Tibial nerve (tissue), 4 donors: ENCODE results near the gene C12orf56. TPM values are rescaled to one million over a fixed set of nuclear protein-coding genes. Genes with fewer than 3 reads are reported as not detected.
"Not testable (repeated sequence)": the region's sequence is repeated elsewhere in the genome, so short reads cannot be mapped to it uniquely, and the experiment has no call there.

Source experiments
- DNase-seq, 2 donors: peaks; one replicate each; pipeline ENCODE4 v3.0.0-alpha.2; 2019; ENCODE audit warnings: low spot score in 2 of 2
- H3K27ac ChIP-seq, 4 donors: fragments of 200-600 bp; sonication (generic) in 3 of 4; one replicate each; pipeline ENCODE4 v1.5.1; 2017 to 2019; ENCODE audit warnings: mild to moderate bottlenecking in 1 of 4
- H3K27me3 ChIP-seq, 2 donors: fragments of 200-600 bp; sonication (generic) in 1 of 2; one replicate each; pipeline versions ENCODE4 v1.5.1 to v1.6.0; 2017 to 2019
- H3K36me3 ChIP-seq, 3 donors: fragments of 200-600 bp; sonication (generic); one replicate each; pipeline ENCODE4 v1.5.1; 2018 to 2019
- H3K4me1 ChIP-seq, 4 donors: fragments of 200-600 bp; sonication (generic) in 3 of 4; one replicate each; pipeline ENCODE4 v1.5.1; 2017 to 2019
- H3K4me3 ChIP-seq, 4 donors: fragments of 200-600 bp; sonication (generic) in 3 of 4; one replicate each; pipeline ENCODE4 v1.5.1; 2017 to 2019; ENCODE audit warnings: mild to moderate bottlenecking in 1 of 4, moderate library complexity in 1 of 4
- H3K9me3 ChIP-seq, 4 donors: fragments of 200-600 bp; sonication (generic) in 3 of 4; one replicate each; pipeline ENCODE4 v1.5.1; 2017 to 2019
- EP300 ChIP-seq, 2 donors: sonication (generic); formaldehyde crosslinking; IDR thresholded peaks; one replicate each; pipeline ENCODE4 v1.6.1; 2017; ENCODE audit warnings: antibody characterized with exemption in 2 of 2, mild to moderate bottlenecking in 1 of 2
- POLR2A ChIP-seq, 2 donors: fragments of 450-650 bp; IDR thresholded peaks; one replicate each; pipeline ENCODE4 v1.6.1; 2017; ENCODE audit warnings: antibody characterized with exemption in 2 of 2, mild to moderate bottlenecking in 2 of 2, moderate library complexity in 2 of 2
- WGBS, 2 donors: methylation state at CpG; one replicate each; pipeline ENCODE4 v1.1.5; 2018; 5-methylcytosine and 5-hydroxymethylcytosine counted together
- small RNA-seq: library from RNA; depleted of rRNA; stranded (forward); fragments of <200 nt; gene quantifications from one replicate; pipeline ENCODE3, GENCODE V24; 2016
- total RNA-seq, 4 donors: library from RNA; depleted of rRNA; stranded (reverse); fragments of >200 nt; gene quantifications; one replicate each; pipeline ENCODE4 v1.1.0, GENCODE V29; 2016
- TF ChIP-seq, protein P1 (sequence below), 5 experiments: fragments of 200-600 bp in 3 of 5; fragments of 450-650 bp in 2 of 5; sonication (generic) in 3 of 5; IDR thresholded peaks; one replicate each; pipeline ENCODE4 v1.5.1; 2016 to 2019; ENCODE audit warnings: antibody characterized with exemption in 5 of 5, mild to moderate bottlenecking in 3 of 5, moderate library complexity in 2 of 5

C12orf56 gene
- total RNA-seq, 4 donors from 2014 or later, result 8.7 to 11.6 (median 9.7) TPM

DNA sequence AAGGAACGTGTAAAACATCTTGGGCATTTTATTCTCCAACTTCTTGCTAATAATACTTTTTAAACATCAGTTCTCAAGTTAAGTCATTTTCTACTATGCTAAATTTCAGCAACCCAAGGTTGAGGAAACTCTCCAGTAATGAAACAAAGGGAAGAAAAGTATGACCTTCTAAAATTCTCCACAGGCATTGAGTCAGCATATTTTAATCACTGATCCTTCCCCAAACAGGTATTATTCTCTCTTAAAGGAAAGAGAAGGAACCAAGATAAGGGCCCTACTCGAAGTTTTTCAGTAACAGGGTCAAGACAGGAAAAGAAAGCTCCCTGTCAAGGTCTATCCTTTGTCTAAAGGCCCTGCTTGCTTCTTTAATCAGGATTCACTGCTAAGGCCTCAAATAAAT, 171.4 kb downstream of the C12orf56 start:
- Histone ChIP-seq H3K4me3 (no peak overlapping the region), H3K27me3 (no peaks in the 10 kb centered on the region), H3K27ac (no peak overlapping the region), H3K36me3 (peaks cover 0 to 17% (median 0%) of the 10 kb centered on the region in 3 donors), H3K4me1 (peaks cover 0 to 19% (median 0%) of the 10 kb centered on the region in 4 donors), H3K9me3 (no peaks in the 10 kb centered on the region)
- WGBS, 2 donors, result 54 to 63% methylated on average over 2 of the region's 2 CpGs
- DNase-seq, result no peak
- TF ChIP-seq EP300 (IDR thresholded peaks at IDR 0.05) (no peak), POLR2A (IDR thresholded peaks at IDR 0.05) (no peak)
- TF ChIP-seq, protein P1, sequence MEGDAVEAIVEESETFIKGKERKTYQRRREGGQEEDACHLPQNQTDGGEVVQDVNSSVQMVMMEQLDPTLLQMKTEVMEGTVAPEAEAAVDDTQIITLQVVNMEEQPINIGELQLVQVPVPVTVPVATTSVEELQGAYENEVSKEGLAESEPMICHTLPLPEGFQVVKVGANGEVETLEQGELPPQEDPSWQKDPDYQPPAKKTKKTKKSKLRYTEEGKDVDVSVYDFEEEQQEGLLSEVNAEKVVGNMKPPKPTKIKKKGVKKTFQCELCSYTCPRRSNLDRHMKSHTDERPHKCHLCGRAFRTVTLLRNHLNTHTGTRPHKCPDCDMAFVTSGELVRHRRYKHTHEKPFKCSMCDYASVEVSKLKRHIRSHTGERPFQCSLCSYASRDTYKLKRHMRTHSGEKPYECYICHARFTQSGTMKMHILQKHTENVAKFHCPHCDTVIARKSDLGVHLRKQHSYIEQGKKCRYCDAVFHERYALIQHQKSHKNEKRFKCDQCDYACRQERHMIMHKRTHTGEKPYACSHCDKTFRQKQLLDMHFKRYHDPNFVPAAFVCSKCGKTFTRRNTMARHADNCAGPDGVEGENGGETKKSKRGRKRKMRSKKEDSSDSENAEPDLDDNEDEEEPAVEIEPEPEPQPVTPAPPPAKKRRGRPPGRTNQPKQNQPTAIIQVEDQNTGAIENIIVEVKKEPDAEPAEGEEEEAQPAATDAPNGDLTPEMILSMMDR (IDR thresholded peaks at IDR 0.05), result no peak

DNA sequence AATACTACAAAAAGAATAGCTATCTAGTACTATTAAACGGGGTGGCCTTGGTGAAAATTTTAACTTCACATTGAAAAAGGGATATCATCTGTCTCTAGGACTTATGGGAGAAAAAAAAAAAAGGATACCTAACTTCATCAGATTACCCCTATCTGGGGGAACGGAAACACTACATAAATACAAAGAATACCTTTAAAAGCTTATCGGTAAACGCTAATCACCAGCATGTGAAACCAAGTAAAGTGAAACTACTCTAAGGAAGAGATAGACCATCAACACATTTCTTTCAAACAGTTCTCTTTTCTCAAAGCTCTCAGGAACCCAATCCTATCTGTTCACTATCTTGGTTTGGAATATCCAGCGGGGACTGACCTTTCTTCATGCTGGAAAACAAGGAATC, 172.0 kb downstream of the C12orf56 start:
- H3K4me1 ChIP-seq, result peaks cover 0 to 19% (median 0%) of the 10 kb centered on the region in 4 donors
- peaks cover 0 to 22% (median 0%) of the 10 kb centered on the region in 3 donors for H3K36me3 ChIP-seq
- no peaks in the 10 kb centered on the region for H3K9me3 ChIP-seq
- DNase-seq, result no peak
- H3K4me3 ChIP-seq, result no peak overlapping the region
- TF ChIP-seq EP300 (IDR thresholded peaks at IDR 0.05) (no peak), POLR2A (IDR thresholded peaks at IDR 0.05) (no peak)
- TF ChIP-seq, protein P1 (IDR thresholded peaks at IDR 0.05), result no peak
- no peaks in the 10 kb centered on the region for H3K27me3 ChIP-seq
- WGBS, 2 donors, result 71 to 85% methylated on average over 5 of the region's 5 CpGs
- H3K27ac ChIP-seq, result no peak overlapping the region

DNA sequence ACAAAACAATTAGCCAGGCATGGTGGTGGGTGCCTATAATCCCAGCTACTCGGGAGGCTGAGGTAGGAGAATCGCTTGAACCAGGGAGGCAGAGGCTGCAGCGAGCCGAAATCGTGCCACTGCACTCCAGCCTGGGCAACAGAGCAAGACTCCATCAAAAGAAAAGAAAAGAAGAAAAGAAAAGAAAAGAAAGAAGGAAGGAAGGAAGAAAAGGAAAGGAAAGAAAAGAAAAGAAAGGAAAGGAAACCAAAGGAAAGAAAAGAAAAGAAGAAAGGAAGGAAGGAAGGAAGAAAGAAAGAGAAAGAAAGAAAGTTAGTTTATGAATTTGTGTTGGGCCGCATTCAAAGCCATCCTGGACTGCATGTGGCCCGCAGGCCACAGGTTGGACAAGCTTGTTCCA, 172.9 kb downstream of the C12orf56 start:
- 96 to 99% methylated on average over 7 of the region's 7 CpGs for WGBS, 2 donors
- H3K27me3 ChIP-seq, H3K9me3 ChIP-seq, DNase-seq, H3K4me3 ChIP-seq, H3K27ac ChIP-seq: not testable (repeated sequence)
- H3K4me1 ChIP-seq, result peaks cover 0 to 17% (median 0%) of the 10 kb centered on the region in 4 donors
- peaks cover 0 to 32% (median 0%) of the 10 kb centered on the region in 3 donors for H3K36me3 ChIP-seq

DNA sequence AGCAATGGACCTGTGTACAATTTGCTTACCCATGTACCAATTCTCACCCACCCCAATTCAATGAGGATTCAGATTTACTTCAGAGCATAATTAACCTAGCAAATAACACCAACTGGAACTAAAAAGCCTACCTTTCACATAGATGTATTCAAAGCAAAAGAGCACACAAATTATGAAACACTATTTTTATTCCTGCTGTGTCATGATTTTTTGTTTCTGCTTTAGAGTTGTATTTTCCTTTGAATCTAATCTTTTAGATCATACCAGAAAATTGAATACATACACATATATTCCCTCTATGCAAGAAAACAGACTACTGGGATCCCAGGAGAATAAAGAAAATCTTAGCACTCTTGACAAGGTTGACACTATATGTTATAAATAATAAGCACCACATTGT, 174.3 kb downstream of the C12orf56 start:
- peaks cover 0 to 46% (median 0%) of the 10 kb centered on the region in 3 donors for H3K36me3 ChIP-seq

More for the DNA sequence above, 174.3 kb downstream of the C12orf56 start:
- Histone ChIP-seq H3K4me3 (no peak overlapping the region), H3K27me3 (no peaks in the 10 kb centered on the region), H3K4me1 (peaks cover 0 to 12% (median 0%) of the 10 kb centered on the region in 4 donors), H3K9me3 (no peaks in the 10 kb centered on the region), H3K27ac (no peak overlapping the region)
- no peak for DNase-seq
- TF ChIP-seq POLR2A (IDR thresholded peaks at IDR 0.05) (no peak), EP300 (IDR thresholded peaks at IDR 0.05) (no peak)
- TF ChIP-seq, protein P1 (IDR thresholded peaks at IDR 0.05), result no peak

Small RNA genes within 50 kb of the gene (small RNA-seq; reads per million reads assigned to genes)
- gene RF01210 (not detected), gene RNU5A-7P (not detected)

Other genes with a start within 250 kb of the C12orf56 start
- gene KICS2, start 168.5 kb downstream of the C12orf56 start, total RNA-seq, result 10 to 100 TPM in 2 of 4 donors, 1 to 10 TPM in 2; 7.6 to 14.4 (median 9.8) TPM
- gene XPOT, start 13.6 kb upstream of the C12orf56 start, total RNA-seq, result 10 to 100 TPM; 42.6 to 53.3 (median 45.3) TPM
- 10 to 100 TPM; 25.2 to 36.7 (median 29.3) TPM for gene TBK1, start 61.4 kb upstream of the C12orf56 start, total RNA-seq
- gene RASSF3, start 219.7 kb upstream of the C12orf56 start, total RNA-seq, result 10 to 100 TPM; 14.7 to 18.3 (median 16.7) TPM